Right lobe of liver (tissue), 4 donors: ENCODE measurements around the gene SDS.

Experiments
- POLR2A ChIP-seq: fragments of 450-650 bp; IDR thresholded peaks from one replicate; pipeline ENCODE4 v1.6.1; 2017; ENCODE audit warnings: antibody characterized with exemption, mild to moderate bottlenecking
- TF ChIP-seq, protein P1 (sequence below), 4 donors: fragments of 200-600 bp in 3 of 4; fragments of 450-650 bp in 1 of 4; IDR thresholded peaks; one replicate each; pipeline versions ENCODE4 v1.5.1 to v1.8.0; 2016 to 2022; ENCODE audit warnings: antibody characterized with exemption in 4 of 4, mild to moderate bottlenecking in 2 of 4
- donor health status: DM: no; HTN: no; CAD: no.
- donor health status: DM: no; HTN: no; CAD: no.
- donor health status: DM: no; HTN: yes; CAD: no.

DNA sequence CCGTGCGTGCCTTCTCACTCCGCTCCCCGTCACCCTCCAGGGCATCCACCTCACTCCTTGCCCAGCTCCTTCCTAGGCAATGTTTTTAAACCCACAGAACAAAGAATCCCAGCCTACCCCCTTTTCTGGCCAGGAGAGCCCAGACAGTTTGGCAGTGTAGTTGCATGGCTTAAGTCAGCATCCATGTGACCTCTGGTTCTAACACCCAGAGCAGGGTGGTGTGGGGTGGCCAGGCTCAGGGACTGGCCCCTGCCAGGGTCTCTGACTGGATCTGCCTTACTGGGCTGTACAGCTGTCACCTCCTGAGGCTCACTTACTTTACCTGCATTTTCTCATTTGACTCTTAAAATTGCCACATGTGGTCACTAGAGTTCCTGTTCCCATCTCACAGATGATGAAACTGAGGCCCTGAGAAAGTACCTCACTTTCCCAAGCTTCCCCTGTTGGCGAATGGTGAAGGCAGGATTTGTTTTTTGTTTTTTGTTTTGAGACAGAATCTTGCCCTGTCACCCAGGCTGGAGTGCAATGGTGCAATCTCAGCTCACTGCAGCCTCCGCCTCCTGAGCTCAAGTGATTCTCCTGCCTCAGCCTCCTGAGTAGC is 18.3 kb downstream of the SDS start:
- TF ChIP-seq POLR2A: no peak
- TF ChIP-seq, protein P1, sequence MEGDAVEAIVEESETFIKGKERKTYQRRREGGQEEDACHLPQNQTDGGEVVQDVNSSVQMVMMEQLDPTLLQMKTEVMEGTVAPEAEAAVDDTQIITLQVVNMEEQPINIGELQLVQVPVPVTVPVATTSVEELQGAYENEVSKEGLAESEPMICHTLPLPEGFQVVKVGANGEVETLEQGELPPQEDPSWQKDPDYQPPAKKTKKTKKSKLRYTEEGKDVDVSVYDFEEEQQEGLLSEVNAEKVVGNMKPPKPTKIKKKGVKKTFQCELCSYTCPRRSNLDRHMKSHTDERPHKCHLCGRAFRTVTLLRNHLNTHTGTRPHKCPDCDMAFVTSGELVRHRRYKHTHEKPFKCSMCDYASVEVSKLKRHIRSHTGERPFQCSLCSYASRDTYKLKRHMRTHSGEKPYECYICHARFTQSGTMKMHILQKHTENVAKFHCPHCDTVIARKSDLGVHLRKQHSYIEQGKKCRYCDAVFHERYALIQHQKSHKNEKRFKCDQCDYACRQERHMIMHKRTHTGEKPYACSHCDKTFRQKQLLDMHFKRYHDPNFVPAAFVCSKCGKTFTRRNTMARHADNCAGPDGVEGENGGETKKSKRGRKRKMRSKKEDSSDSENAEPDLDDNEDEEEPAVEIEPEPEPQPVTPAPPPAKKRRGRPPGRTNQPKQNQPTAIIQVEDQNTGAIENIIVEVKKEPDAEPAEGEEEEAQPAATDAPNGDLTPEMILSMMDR (IDR thresholded peaks at IDR 0.05): no peak
